Breast epithelium (tissue), 3 donors: ENCODE data around the gene C9orf57.

Source experiments
- CTCF ChIP-seq, 3 donors: fragments of 450-650 bp; IDR thresholded peaks; one replicate each; pipeline ENCODE4 v1.5.1; 2016 to 2017; ENCODE audit warnings: antibody characterized with exemption in 3 of 3, mild to moderate bottlenecking in 3 of 3, moderate library complexity in 3 of 3
- POLR2A ChIP-seq: fragments of 450-650 bp; IDR thresholded peaks from one replicate; pipeline ENCODE4 v1.6.1; 2016; ENCODE audit warnings: antibody characterized with exemption, mild to moderate bottlenecking, moderate library complexity

- TF ChIP-seq CTCF (IDR thresholded peaks at IDR 0.05) = no peak
- TF ChIP-seq POLR2A = no peak
These were observed 20.9 kb downstream of the C9orf57 start for GRCh38 chr9:72039532-72039931.
